OCI-LY7 (cell line): ENCODE measurements around the gene SFI1. TPM values are rescaled to one million over a fixed set of nuclear protein-coding genes. Genes with fewer than 3 reads are reported as not detected.
"Not testable (repeated sequence)": the region's sequence is repeated elsewhere in the genome, so short reads cannot be mapped to it uniquely, and the experiment has no call there.

ENCODE experiments used
- BruUV-seq: library from RNA; stranded (reverse); fragments of 400-500 nt; replicated peaks from 2 replicates; lab custom pipeline; 2021; lab: Mats Ljungman, UMichigan
- CTCF ChIA-PET: fragments of 300-600 bp; sonication (Branson Sonifier 250); formaldehyde crosslinking; loops from one replicate; lab custom pipeline; 2022; ENCODE audit warnings: antibody characterized with exemption; ENCODE audit not compliant: unreplicated experiment; lab: Charles Lee
- POLR2A ChIA-PET: fragments of 300-600 bp; sonication (Branson Sonifier 250); formaldehyde crosslinking; loops from one replicate; lab custom pipeline; 2022; ENCODE audit warnings: antibody characterized with exemption; lab: Charles Lee
- DNase-seq: peaks from one replicate; pipeline ENCODE4 v3.0.0-alpha.2; 2015; ENCODE audit warnings: low spot score
- H2AFZ ChIP-seq: fragments of 200-600 bp; sonication (generic), shearing (Covaris generic); 2 replicates; pipeline ENCODE4 v1.6.1; 2014; ENCODE audit warnings: mild to moderate bottlenecking, antibody characterized with exemption, low read length, moderate library complexity
- H3K27ac ChIP-seq: fragments of 200-600 bp; sonication (generic); 2 replicates; pipeline ENCODE4 v1.5.1; 2014; ENCODE audit warnings: mixed run types, low read depth, mild to moderate bottlenecking, moderate library complexity, low read length, inconsistent platforms; ENCODE audit not compliant: poor library complexity, severe bottlenecking
- H3K36me3 ChIP-seq: fragments of 200-600 bp; sonication (generic); 2 replicates; pipeline ENCODE4 v1.6.1; 2014; ENCODE audit warnings: mild to moderate bottlenecking, antibody characterized with exemption, low read length, moderate library complexity, mixed read lengths; ENCODE audit not compliant: insufficient read depth
- H3K4me1 ChIP-seq: fragments of 200-600 bp; sonication (generic); 2 replicates; pipeline ENCODE4 v1.5.1; 2014; ENCODE audit warnings: mild to moderate bottlenecking, low read length; ENCODE audit not compliant: insufficient read depth, poor library complexity, severe bottlenecking
- H3K4me2 ChIP-seq: fragments of 200-600 bp; sonication (generic); 2 replicates; pipeline ENCODE4 v1.6.1; 2014; ENCODE audit warnings: mild to moderate bottlenecking, low read length
- H3K4me3 ChIP-seq: fragments of 200-600 bp; sonication (generic); 2 replicates; pipeline ENCODE4 v1.5.1; 2014; ENCODE audit warnings: mild to moderate bottlenecking, low read depth, low read length; ENCODE audit not compliant: poor library complexity, severe bottlenecking
- H3K79me2 ChIP-seq: fragments of 200-600 bp; sonication (generic); 2 replicates; pipeline ENCODE4 v1.6.1; 2016; ENCODE audit warnings: low read depth, mild to moderate bottlenecking, low read length, moderate library complexity, mixed read lengths; ENCODE audit not compliant: insufficient read depth
- H3K9me2 ChIP-seq: fragments of 200-600 bp; sonication (generic); 2 replicates; pipeline ENCODE4 v1.6.1; 2016; ENCODE audit warnings: mild to moderate bottlenecking, low read length, mixed read lengths; ENCODE audit not compliant: insufficient read depth
- H3K9me3 ChIP-seq: fragments of 200-600 bp; sonication (generic); 2 replicates; pipeline ENCODE4 v1.6.1; 2014; ENCODE audit warnings: mild to moderate bottlenecking, mixed run types, low read length, mixed read lengths
- H4K20me1 ChIP-seq: fragments of 200-600 bp; sonication (generic); 2 replicates; pipeline ENCODE4 v1.6.1; 2014; ENCODE audit warnings: mild to moderate bottlenecking, antibody characterized with exemption, low read length, moderate library complexity, mixed read lengths; ENCODE audit not compliant: insufficient read depth
- CTCF ChIP-seq: fragments of 200-600 bp; sonication (generic); conservative IDR thresholded peaks from 2 replicates; pipeline ENCODE4 v1.5.1; 2014; ENCODE audit warnings: mild to moderate bottlenecking, antibody characterized with exemption, low read length, moderate library complexity, mixed read lengths
- EZH2phosphoT487 ChIP-seq: fragments of 200-600 bp; sonication (generic); IDR thresholded peaks from 2 replicates; pipeline ENCODE4 v1.6.1; 2018; ENCODE audit warnings: low read depth, borderline replicate concordance, mild to moderate bottlenecking, mixed run types, antibody characterized with exemption, low read length, moderate library complexity, mixed read lengths
- intact Hi-C: fragments of 100-400 bp; cut with micrococcal nuclease; formaldehyde crosslinking; loops from one replicate; pipeline ENCODE4 v1.10.0; 2022; ENCODE audit not compliant: unreplicated experiment
- total RNA-seq, 2 experiments: library from RNA; depleted of rRNA in 1 of 2; stranded (reverse); fragments of >200 nt in 1 of 2; shearing (Covaris generic) in 1 of 2; gene quantifications; 2 replicates each; pipeline ENCODE4 v1.2.3, GENCODE V29; 2014 to 2022

The SFI1 gene
- total RNA-seq, 2 experiments from 2014 or later: 72.6 to 132 TPM

GRCh38 chr22:31481129-31481528 is 15.2 kb upstream of the SFI1 start:
- ChIA-PET POLR2A (no interaction called here), CTCF (no interaction called here)
- H2AFZ ChIP-seq: no peak overlapping the region
- H3K9me2 ChIP-seq: no peaks in the 10 kb centered on the region
- H3K79me2 ChIP-seq: peaks cover 53% of the 10 kb centered on the region; the same call in 1 of the 2 replicates
- no peaks in the 10 kb centered on the region for H3K9me3 ChIP-seq
- H4K20me1 ChIP-seq: peaks cover 10% of the 10 kb centered on the region; the same call in 1 of the 2 replicates
- H3K4me3 ChIP-seq: no peak overlapping the region
- no TSS peak for BruUV-seq
- peaks cover 17% of the 10 kb centered on the region for H3K4me1 ChIP-seq
- no peak overlapping the region for H3K4me2 ChIP-seq
- no peak overlapping the region for H3K27ac ChIP-seq
- peaks cover 85% of the 10 kb centered on the region for H3K36me3 ChIP-seq
- intact Hi-C loops: no loop called here
- no peak for DNase-seq
- TF ChIP-seq CTCF: no peak
- TF ChIP-seq EZH2phosphoT487: no peak

- H3K4me1 ChIP-seq: peaks cover 14% of the 10 kb centered on the region
- POLR2A ChIA-PET: not testable (repeated sequence)
Measured at GRCh38 chr22:31482470-31482869, 13.9 kb upstream of the SFI1 start.

GRCh38 chr22:31486369-31486768 is 10.0 kb upstream of the SFI1 start:
- Histone ChIP-seq H3K4me1 (peaks cover 25% of the 10 kb centered on the region), H4K20me1 (peaks cover 14% of the 10 kb centered on the region; the same call in 1 of the 2 replicates), H3K79me2 (peaks cover 46% of the 10 kb centered on the region), H3K36me3 (peaks cover 58% of the 10 kb centered on the region)
- BruUV-seq, H2AFZ ChIP-seq, POLR2A ChIA-PET, H3K4me3 ChIP-seq, DNase-seq, intact Hi-C loops, CTCF ChIA-PET, H3K9me3 ChIP-seq, H3K27ac ChIP-seq, H3K9me2 ChIP-seq, H3K4me2 ChIP-seq: not testable (repeated sequence)

More at GRCh38 chr22:31482470-31482869, 13.9 kb upstream of the SFI1 start:
- H3K27ac ChIP-seq, CTCF ChIA-PET, H3K4me2 ChIP-seq, H4K20me1 ChIP-seq, intact Hi-C loops, BruUV-seq, DNase-seq, H2AFZ ChIP-seq, H3K9me3 ChIP-seq, H3K4me3 ChIP-seq, H3K9me2 ChIP-seq: not testable (repeated sequence)
- Histone ChIP-seq H3K36me3 (peaks cover 86% of the 10 kb centered on the region), H3K79me2 (peaks cover 47% of the 10 kb centered on the region)

- H3K4me1 ChIP-seq: peaks cover 31% of the 10 kb centered on the region
- no peak overlapping the region for H3K4me3 ChIP-seq
- TF ChIP-seq EZH2phosphoT487 (no peak), CTCF (no peak)
- ChIA-PET POLR2A (interaction anchor here (0.7 kb wide), 1 partner anchor 35 kb away, joined by 4 read pairs; no protein-coding TSS in a partner anchor), CTCF (no interaction called here)
- no peak overlapping the region for H3K4me2 ChIP-seq
- BruUV-seq: no TSS peak
- intact Hi-C loops: no loop called here
- H2AFZ ChIP-seq: no peak overlapping the region
- DNase-seq: no peak
- H3K79me2 ChIP-seq: peaks cover 44% of the 10 kb centered on the region
- H3K36me3 ChIP-seq: peaks cover 52% of the 10 kb centered on the region
- H3K9me3 ChIP-seq: no peaks in the 10 kb centered on the region
- H4K20me1 ChIP-seq: peaks cover 14% of the 10 kb centered on the region; the same call in 1 of the 2 replicates
- H3K27ac ChIP-seq: no peak overlapping the region
- no peaks in the 10 kb centered on the region for H3K9me2 ChIP-seq
Measured at GRCh38 chr22:31486951-31487350, 9.4 kb upstream of the SFI1 start.
